Neural cell (in vitro differentiated cells): ENCODE measurements around the gene AGXT. TPM values are rescaled to one million over a fixed set of nuclear protein-coding genes. Genes with fewer than 3 reads are reported as not detected.

ENCODE experiments used
- H2AFZ ChIP-seq: fragments of 200-600, 300-800 bp; sonication (generic), shearing (Covaris generic); 2 replicates; pipeline ENCODE4 v1.6.0; 2014; ENCODE audit warnings: low read depth, mild to moderate bottlenecking, antibody characterized with exemption, low read length, moderate library complexity
- H3F3A ChIP-seq: fragments of 200-600 bp; shearing (Covaris generic); 2 replicates; pipeline ENCODE4 v1.6.1; 2016; ENCODE audit warnings: mild to moderate bottlenecking, moderate library complexity, mixed read lengths, antibody characterized with exemption, low read length; ENCODE audit not compliant: insufficient read depth, poor library complexity, severe bottlenecking
- H3K27ac ChIP-seq: fragments of 200-600, 300-800 bp; sonication (generic), shearing (Covaris generic); 2 replicates; pipeline ENCODE4 v1.5.1; 2014; ENCODE audit warnings: mild to moderate bottlenecking, low read length, moderate library complexity
- H3K27me3 ChIP-seq: fragments of 300-800, 200-600 bp; sonication (generic), shearing (Covaris generic); 2 replicates; pipeline ENCODE4 v1.6.0; 2014; ENCODE audit warnings: mild to moderate bottlenecking, low read depth, low read length, moderate library complexity; ENCODE audit not compliant: insufficient read depth
- H3K36me3 ChIP-seq: fragments of 300-800, 200-600 bp; sonication (generic), shearing (Covaris generic); 2 replicates; pipeline ENCODE4 v1.5.1; 2014; ENCODE audit warnings: mild to moderate bottlenecking, antibody characterized with exemption, low read length, moderate library complexity; ENCODE audit not compliant: insufficient read depth
- H3K4me2 ChIP-seq: fragments of 300-800, 200-600 bp; sonication (generic), shearing (Covaris generic); 2 replicates; pipeline ENCODE4 v1.6.0; 2014; ENCODE audit warnings: mild to moderate bottlenecking, low read length
- H3K4me3 ChIP-seq: fragments of 300-800, 200-600 bp; sonication (generic), shearing (Covaris generic); 2 replicates; pipeline ENCODE4 v1.5.1; 2014; ENCODE audit warnings: mild to moderate bottlenecking, low read length, moderate library complexity
- H3K79me2 ChIP-seq: fragments of 200-600 bp; shearing (Covaris generic); replicated peaks from 2 replicates; pipeline ENCODE4 v1.6.0; 2014; ENCODE audit warnings: mild to moderate bottlenecking, low read length, moderate library complexity; ENCODE audit not compliant: insufficient read depth
- H3K9ac ChIP-seq: fragments of 300-800, 200-600 bp; sonication (generic), shearing (Covaris generic); 2 replicates; pipeline ENCODE4 v1.6.1; 2016; ENCODE audit warnings: mild to moderate bottlenecking, low read length, mixed read lengths
- H3K9me2 ChIP-seq: fragments of 200-600 bp; shearing (Covaris generic); 2 replicates; pipeline ENCODE4 v1.6.1; 2016; ENCODE audit warnings: mild to moderate bottlenecking, low read length, mixed read lengths; ENCODE audit not compliant: insufficient read depth
- H3K9me3 ChIP-seq: fragments of 200-600, 300-800 bp; sonication (generic), shearing (Covaris generic); 2 replicates; pipeline ENCODE4 v1.6.1; 2016; ENCODE audit warnings: mild to moderate bottlenecking, mixed run types, low read length, moderate library complexity, mixed read lengths
- H4K20me1 ChIP-seq: fragments of 200-600 bp; shearing (Covaris generic); 2 replicates; pipeline ENCODE4 v1.6.1; 2016; ENCODE audit warnings: mild to moderate bottlenecking, mixed run types; ENCODE audit not compliant: insufficient read depth
- EP300 ChIP-seq: fragments of 450-650 bp; conservative IDR thresholded peaks from 2 replicates; pipeline ENCODE4 v1.6.1; 2014; ENCODE audit warnings: antibody characterized with exemption, mild to moderate bottlenecking, moderate library complexity; ENCODE audit not compliant: poor library complexity, severe bottlenecking
- EZH2 ChIP-seq: fragments of 200-600, 300-800 bp; shearing (Covaris generic), sonication (generic); IDR thresholded peaks from 2 replicates; pipeline ENCODE4 v1.6.1; 2014; ENCODE audit warnings: antibody characterized with exemption, low read length, borderline replicate concordance, mild to moderate bottlenecking; ENCODE audit not compliant: insufficient read depth, poor library complexity, severe bottlenecking
- MXI1 ChIP-seq: fragments of 450-650 bp; conservative IDR thresholded peaks from 2 replicates; pipeline ENCODE4 v1.6.1; 2014; ENCODE audit warnings: antibody characterized with exemption, mild to moderate bottlenecking; ENCODE audit not compliant: poor library complexity, severe bottlenecking
- POLR2AphosphoS5 ChIP-seq: IDR thresholded peaks from 2 replicates; pipeline ENCODE4 v1.6.1; 2012
- RAD21 ChIP-seq: fragments of 450-650 bp; conservative IDR thresholded peaks from 2 replicates; pipeline ENCODE4 v1.6.1; 2014; ENCODE audit warnings: antibody characterized with exemption, mild to moderate bottlenecking, moderate library complexity
- SMC3 ChIP-seq: fragments of 450-650 bp; conservative IDR thresholded peaks from 2 replicates; pipeline ENCODE4 v1.6.1; 2014; ENCODE audit warnings: antibody characterized with exemption, mild to moderate bottlenecking, moderate library complexity; ENCODE audit not compliant: poor library complexity
- TAF1 ChIP-seq: IDR thresholded peaks from 2 replicates; pipeline ENCODE4 v1.6.1; 2012; ENCODE audit warnings: low read depth
- polyA plus RNA-seq: library from polyadenylated mRNA; depleted of rRNA; stranded (reverse); fragments of >200 nt; gene quantifications from 2 replicates; pipeline ENCODE4 v1.2.3, GENCODE V29; 2014
- TF ChIP-seq, protein P1 (sequence below): fragments of 450-650 bp; IDR thresholded peaks from 2 replicates; pipeline ENCODE4 v1.5.1; 2014; ENCODE audit warnings: antibody characterized with exemption, mild to moderate bottlenecking, moderate library complexity; ENCODE audit not compliant: poor library complexity, severe bottlenecking
- TF ChIP-seq, protein P2 (sequence below): IDR thresholded peaks from 2 replicates; pipeline ENCODE4 v1.6.1; 2012; ENCODE audit warnings: borderline replicate concordance

Gene AGXT
- polyA plus RNA-seq, 1 donor from 2014 or later, result not detected

DNA sequence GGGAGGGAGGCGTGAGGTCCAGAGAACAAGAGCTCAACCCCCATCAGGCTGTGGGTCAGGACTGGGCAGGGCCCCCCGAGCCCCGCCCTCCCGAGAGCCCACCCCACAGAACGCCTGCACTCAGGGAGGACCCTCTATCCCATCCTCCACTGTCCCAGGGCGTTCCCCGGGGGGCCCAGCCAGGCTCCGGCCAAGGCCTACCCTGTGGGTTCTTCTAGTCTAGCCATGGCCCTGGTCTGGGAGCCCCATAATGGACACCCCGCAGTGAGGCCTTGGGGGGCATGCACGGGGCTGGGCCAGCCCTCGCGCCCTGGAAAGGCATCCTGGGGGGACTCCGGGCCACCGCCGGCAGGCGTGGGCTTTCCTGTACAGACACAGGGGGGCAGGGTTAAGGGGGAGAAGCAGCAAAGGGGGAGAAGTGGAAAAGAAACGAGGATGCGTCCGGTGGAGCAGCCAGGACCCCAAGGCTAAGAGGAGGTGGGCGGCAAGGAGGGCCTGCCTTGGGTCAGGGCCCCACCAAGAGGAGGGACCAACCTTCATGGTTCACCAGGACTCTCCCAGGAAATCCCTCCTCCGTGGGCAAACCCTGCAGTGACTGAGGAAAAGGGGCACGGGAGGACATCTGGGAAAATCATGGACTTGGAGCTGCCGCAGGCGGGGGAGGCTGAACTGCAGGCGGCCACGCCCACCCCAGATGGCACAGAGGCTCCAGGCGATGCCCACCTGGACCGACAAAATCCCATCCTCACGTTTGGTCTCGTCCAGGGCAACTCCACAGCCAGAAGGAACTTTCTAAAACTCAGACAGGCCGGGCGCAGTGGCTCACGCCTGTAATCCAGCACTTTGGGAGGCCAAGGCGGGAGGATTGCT is 34.8 kb downstream of the AGXT start:
- H3K79me2 ChIP-seq, result no peaks in the 10 kb centered on the region
- TF ChIP-seq, protein P1, sequence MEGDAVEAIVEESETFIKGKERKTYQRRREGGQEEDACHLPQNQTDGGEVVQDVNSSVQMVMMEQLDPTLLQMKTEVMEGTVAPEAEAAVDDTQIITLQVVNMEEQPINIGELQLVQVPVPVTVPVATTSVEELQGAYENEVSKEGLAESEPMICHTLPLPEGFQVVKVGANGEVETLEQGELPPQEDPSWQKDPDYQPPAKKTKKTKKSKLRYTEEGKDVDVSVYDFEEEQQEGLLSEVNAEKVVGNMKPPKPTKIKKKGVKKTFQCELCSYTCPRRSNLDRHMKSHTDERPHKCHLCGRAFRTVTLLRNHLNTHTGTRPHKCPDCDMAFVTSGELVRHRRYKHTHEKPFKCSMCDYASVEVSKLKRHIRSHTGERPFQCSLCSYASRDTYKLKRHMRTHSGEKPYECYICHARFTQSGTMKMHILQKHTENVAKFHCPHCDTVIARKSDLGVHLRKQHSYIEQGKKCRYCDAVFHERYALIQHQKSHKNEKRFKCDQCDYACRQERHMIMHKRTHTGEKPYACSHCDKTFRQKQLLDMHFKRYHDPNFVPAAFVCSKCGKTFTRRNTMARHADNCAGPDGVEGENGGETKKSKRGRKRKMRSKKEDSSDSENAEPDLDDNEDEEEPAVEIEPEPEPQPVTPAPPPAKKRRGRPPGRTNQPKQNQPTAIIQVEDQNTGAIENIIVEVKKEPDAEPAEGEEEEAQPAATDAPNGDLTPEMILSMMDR, result no peak
- TF ChIP-seq MXI1 (no peak), TAF1 (no peak), RAD21 (no peak), POLR2AphosphoS5 (no peak), EZH2 (no peak), EP300 (no peak), SMC3 (no peak)
- TF ChIP-seq, protein P2, sequence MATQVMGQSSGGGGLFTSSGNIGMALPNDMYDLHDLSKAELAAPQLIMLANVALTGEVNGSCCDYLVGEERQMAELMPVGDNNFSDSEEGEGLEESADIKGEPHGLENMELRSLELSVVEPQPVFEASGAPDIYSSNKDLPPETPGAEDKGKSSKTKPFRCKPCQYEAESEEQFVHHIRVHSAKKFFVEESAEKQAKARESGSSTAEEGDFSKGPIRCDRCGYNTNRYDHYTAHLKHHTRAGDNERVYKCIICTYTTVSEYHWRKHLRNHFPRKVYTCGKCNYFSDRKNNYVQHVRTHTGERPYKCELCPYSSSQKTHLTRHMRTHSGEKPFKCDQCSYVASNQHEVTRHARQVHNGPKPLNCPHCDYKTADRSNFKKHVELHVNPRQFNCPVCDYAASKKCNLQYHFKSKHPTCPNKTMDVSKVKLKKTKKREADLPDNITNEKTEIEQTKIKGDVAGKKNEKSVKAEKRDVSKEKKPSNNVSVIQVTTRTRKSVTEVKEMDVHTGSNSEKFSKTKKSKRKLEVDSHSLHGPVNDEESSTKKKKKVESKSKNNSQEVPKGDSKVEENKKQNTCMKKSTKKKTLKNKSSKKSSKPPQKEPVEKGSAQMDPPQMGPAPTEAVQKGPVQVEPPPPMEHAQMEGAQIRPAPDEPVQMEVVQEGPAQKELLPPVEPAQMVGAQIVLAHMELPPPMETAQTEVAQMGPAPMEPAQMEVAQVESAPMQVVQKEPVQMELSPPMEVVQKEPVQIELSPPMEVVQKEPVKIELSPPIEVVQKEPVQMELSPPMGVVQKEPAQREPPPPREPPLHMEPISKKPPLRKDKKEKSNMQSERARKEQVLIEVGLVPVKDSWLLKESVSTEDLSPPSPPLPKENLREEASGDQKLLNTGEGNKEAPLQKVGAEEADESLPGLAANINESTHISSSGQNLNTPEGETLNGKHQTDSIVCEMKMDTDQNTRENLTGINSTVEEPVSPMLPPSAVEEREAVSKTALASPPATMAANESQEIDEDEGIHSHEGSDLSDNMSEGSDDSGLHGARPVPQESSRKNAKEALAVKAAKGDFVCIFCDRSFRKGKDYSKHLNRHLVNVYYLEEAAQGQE, result no peak
- H4K20me1 ChIP-seq, result no peaks in the 10 kb centered on the region
- H3K27ac ChIP-seq, result no peak overlapping the region
- no peak overlapping the region for H2AFZ ChIP-seq
- no peaks in the 10 kb centered on the region for H3K9me2 ChIP-seq
- no peak overlapping the region for H3K4me3 ChIP-seq
- no peaks in the 10 kb centered on the region for H3K27me3 ChIP-seq
- no peak overlapping the region for H3K9ac ChIP-seq
- no peaks in the 10 kb centered on the region for H3K36me3 ChIP-seq
- H3F3A ChIP-seq, result no peaks in the 10 kb centered on the region
- H3K9me3 ChIP-seq, result no peaks in the 10 kb centered on the region
- no peak overlapping the region for H3K4me2 ChIP-seq

DNA sequence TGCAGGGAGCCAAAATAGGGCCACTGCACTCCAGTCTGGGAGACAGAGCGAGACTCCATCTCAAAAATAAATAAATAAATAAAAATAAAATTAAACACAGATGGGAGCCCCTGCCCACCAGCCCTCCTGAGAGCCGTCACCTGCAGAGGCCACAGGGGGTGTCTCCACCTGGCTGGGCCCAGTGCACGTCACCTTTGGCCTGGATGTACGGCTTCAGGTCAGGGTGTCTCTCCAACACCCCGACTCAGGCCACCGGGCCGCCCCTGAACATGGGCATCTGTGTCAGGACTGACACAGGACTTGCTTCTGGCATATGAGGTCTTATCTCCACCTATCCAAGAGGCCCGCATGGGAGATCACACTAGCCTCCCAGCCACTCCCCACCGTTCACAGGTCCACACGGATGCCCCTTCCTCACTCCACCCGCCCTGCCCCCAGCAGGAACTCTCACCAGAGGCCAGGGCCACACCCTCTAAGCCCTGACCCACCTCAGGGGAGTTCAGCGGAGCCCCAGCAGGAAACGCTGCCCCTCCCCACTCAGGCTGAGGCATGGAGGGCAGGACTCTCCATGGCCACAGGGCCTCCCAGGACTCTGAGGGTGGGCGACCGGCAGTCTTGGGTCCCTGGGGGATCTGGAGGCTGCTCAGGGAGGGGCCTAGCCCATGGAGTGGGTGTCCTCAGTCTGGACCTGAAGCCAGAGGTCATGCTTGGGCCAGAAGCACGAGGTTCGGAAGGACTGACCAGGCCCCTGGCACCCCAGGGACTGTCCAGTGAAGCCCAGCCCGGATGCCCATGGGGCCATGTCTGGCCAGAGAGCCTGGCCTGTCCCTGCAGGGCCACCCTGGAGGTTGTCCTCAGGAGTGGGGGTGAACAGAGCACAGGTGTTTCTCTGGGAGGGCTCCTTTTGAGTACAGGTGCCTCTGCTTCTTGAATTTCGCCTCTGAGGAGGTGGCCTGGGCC is 35.9 kb downstream of the AGXT start:
- H3K27me3 ChIP-seq, result no peaks in the 10 kb centered on the region
- no peaks in the 10 kb centered on the region for H3K9me2 ChIP-seq
- H2AFZ ChIP-seq, result no peak overlapping the region
- H3K9me3 ChIP-seq, result no peaks in the 10 kb centered on the region
- H3K9ac ChIP-seq, result no peak overlapping the region
- no peaks in the 10 kb centered on the region for H3K79me2 ChIP-seq
- no peak overlapping the region for H3K27ac ChIP-seq
- TF ChIP-seq, protein P2, result no peak
- TF ChIP-seq EZH2 (no peak), EP300 (no peak), TAF1 (no peak), MXI1 (no peak), SMC3 (no peak), RAD21 (no peak), POLR2AphosphoS5 (no peak)
- TF ChIP-seq, protein P1, result no peak
- H3K4me3 ChIP-seq, result no peak overlapping the region
- H3K4me2 ChIP-seq, result no peak overlapping the region
- no peaks in the 10 kb centered on the region for H3K36me3 ChIP-seq
- H3F3A ChIP-seq, result no peaks in the 10 kb centered on the region
- H4K20me1 ChIP-seq, result no peaks in the 10 kb centered on the region
